Activated CD4-positive, alpha-beta T cell treated with anti-CD3 and anti-CD28 coated beads, Interleukin-2, Interleukin-4, amounts not matched to agents 100 ng/mL and 50 ng/mL, durations not matched to agents 16 hours and 8 hours (primary cell): ENCODE measurements around the gene MRPL54.
A peak's percentile ranks its signal among the peaks of the same experiment; 100 is the strongest.

Source experiments
- DNase-seq: peaks from one replicate; pipeline ENCODE4 v3.0.0-alpha.2; 2020; ENCODE audit warnings: low spot score

MRPL54 gene

DNA sequence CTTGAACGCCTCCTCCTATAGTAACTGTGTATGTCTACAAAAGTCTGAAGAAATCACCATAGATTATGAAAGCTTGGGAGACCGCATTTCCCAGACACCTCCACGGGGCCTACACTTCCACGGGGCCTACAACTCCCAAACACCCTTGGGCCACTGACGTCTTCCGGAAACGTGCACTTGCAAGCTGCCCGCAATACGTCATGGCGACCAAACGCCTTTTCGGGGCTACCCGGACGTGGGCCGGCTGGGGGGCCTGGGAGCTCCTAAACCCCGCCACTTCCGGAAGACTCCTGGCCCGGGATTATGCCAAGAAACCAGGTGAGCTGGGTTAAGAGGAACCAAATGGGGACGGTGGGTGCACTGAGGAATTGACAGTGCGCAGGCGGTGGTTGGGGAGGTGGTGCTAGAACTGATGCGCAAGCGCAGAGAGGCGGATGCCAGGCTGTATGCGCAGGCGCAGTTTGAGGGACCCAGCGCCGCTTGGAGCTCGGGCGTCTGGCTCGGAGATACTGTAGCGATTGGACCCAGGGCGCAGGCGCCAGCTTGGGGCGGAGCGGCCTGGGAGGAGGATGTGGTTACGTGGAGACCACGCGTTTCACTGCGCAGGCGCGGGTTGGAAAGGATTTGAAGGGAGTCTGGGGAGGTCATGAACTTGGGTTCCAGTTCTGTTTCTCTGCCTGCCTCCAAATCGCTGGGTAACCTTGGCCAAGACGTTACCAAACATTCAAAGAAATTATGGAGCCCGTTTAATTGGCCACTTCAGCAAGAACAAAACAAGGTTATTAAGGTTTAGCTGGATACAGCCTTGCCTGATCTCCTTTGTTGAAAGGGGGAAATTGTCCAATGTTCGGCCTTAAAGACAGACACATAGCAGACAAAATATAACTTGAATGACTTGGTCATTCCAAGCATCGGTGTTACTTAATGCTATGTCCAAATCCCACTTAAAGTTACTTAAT is at the start of gene MRPL54:
Gene MRPL54, plus strand, starts transcription at position 182 of the 959 bp plus-strand sequence. Its CDS starts 19 bp downstream, at position 201.
- DNase-seq: peak; percentile 100

DNA sequence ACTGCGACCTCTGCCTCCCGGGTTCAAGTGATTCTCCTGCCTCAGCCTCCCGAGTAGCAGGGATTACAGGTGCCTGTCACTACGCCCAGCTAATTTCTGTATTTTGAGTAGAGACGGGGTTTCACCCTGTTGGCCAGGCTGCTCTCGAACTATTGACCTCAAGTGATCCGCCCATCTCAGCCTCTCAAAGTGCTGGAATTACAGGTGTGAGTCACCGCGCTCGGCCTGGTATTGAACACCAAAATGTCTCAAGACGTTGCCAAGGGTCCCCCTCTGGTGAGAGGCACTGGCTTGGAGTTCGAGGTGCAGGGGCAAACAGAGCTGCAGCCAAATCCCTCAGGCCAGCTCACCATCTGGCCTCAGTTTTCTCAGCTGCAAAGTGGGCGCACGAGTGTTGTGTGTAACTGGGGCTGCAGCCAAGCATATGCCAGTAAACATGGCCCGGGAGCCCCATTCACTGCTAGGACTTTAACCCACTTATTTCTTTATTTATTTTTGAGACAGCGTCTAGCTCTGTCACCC is 46.3 kb upstream of the MRPL54 start:
- no peak for DNase-seq

DNA sequence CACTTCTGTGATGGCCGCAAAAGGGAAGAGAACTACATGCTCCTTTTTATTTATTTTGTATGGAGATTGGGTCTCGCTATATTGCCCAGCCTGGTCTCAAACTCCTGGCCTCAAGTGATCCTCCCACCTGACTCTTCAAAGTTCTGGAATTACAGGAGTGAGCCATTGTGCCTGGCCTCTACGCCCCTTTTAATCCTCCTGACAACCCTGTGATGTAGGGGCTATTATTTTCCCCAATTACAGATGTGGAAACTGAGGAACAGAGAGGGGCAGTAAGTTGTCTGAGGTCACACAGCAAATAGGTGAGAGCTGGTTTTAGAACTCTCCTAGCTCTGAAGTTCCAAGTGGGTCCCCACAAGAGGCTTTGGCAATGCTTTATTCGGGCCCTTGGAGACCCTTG is 42.6 kb upstream of the MRPL54 start:
- no peak for DNase-seq

DNA sequence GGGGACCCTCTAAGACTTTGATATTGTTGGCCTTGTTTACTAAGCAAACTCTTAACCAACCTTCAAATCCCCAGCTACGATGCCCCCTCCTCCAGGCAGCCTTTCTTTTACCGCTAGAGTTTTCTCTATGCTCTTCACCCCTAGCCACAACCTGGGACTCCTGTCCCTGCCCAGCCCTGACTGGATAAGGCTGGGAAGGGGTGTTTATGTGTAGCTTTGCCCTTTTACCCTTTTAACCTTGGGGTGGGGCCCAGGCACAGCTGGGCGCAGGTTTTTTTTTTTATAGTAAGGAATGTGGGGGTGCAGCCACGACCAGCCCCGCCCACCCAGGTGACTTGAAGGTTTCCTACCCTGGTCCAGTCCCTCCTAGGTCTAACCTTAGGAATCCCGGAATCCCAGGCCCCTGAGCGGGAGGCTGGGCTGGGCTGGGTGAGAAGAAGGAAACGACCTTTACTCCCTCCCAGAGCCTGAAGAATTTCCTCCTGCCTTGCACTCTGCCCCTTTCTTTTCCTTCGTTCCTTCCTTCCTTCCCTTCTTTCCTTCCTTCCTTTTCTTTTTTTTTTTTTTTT is 42.0 kb upstream of the MRPL54 start:
- DNase-seq: no peak

DNA sequence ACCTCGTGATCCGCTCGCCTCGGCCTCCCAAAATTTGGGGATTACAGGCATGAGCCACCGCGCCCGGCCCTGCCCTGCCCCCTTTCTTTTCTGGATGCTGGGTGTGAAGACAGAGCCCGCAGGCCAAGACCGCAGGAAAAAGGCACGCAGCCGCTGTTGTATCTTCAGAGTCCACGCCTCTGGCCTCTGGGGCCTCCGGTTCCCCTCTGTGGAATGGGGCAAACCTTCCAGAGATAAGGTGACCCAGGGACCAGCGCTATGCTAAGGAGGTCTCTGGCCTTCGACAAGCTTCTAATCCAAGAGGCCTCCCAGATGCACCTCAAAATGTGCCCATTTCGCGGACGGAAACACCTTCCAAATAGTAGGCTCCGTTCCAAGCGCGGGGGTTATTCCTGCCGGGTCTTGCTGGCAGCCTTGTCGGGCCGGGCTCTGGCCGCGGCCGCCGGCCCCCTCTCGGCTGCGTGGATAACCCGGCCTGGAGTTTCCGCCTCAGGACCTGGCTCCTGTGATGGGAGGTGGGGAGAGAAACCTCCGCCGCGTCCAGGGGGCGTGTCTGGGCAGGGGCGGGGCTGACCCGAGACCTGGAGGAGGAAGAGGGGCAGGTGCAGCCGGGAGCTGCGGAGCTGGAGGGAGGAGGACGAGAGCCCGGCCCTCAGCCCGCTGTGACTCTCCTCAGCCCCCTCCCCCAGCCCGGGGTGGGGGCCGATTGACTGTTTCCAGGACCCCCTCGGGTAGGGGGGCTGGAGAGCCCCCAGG is 41.2 kb upstream of the MRPL54 start:
- DNase-seq: peak; percentile 76

DNA sequence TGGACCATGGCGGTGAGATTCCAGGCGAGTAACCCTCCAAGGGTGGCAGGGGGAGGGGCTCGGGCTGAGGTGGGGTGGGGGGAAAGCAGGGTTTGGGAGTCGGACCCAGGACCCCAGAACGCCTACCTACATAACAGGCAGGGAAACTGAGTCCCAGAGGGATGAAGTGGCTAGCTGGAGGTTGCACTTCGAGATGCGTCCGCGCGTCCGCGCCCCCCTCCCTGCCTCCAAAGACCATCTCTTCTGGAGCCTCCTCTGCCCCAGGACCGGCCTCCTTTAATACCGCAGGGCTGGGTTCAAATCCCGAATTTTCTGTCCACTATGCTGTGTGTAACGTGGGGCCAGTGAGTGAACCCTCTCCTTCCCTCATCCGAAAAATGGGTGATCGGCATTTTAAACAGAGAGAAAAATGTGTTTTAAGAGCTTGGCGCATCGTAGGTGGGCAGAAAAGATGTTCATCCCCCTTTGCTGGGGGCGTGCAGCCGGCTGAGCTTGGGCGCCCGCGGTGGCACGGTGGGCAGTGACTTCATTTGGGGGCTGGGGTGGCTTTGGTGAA is 40.5 kb upstream of the MRPL54 start:
- DNase-seq: no peak

DNA sequence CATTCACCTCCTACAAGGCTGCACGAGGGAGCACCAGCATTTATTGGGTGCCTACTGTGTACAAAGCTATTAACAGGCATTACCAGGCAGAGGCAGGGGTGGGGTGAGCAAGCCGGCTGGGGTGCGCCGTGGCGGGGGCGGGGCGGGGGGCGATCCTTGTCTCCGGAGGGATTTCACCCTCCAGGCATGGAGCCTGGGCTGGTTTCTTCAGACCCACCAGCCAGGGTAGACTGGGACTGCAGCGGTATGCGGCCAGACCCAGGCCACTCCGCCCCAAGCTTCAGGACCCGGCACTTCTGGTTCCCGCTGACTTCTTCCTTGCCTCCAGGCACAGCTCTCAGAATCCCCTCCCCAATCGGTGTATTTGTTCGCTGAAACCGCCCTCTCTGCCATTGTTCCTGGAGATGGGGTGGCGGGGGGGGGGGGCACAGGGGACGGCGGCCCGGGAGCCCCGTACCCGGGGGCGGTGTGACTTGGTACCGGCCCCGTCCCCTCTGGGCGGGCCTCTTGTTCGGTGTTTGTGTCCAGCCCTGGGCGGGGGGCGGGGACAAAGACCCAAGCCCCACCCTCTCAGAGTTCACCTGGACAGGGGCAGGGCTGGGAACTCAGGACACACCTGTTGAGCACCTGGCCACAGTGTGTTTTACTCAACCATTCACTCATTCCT is 39.9 kb upstream of the MRPL54 start:
- no peak for DNase-seq

DNA sequence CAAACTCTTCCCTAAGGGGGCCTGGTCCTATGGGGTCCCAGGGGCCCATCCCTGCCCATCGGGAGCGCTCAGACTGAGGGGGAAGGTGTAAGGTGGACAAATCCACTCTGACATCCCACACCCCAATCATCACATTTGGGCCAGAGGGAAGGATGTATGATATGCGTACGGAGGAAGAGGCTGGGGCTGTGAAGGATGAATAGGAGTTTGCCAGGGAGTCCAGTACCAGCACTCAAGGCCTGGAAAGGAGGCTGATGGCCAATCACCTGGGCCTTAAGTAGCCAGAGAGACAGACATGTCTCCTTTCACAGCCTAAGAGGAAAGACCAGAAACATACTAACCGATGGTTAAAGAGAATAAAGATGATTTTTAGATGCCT is 39.4 kb upstream of the MRPL54 start:
- no peak for DNase-seq

DNA sequence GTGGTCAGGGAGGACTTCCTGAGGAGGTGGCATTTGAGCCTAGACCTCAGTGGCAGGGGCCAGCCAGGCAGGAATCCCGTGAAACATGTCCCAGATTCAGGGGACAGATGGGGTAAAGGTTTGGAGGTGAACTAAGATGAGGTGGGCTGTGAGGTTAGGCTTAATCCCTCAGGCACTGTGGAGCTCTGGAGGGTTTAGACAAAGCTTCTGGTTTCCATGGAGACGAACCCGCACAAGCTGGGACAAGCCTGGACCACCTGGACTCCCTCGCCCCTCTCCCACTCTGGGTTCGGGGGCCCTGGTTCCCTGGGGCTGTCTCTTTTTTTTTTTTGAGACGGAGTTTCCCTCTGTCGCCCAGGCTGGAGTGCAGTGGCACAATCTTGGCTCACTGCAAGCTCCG is 38.6 kb upstream of the MRPL54 start:
- DNase-seq: no peak

DNA sequence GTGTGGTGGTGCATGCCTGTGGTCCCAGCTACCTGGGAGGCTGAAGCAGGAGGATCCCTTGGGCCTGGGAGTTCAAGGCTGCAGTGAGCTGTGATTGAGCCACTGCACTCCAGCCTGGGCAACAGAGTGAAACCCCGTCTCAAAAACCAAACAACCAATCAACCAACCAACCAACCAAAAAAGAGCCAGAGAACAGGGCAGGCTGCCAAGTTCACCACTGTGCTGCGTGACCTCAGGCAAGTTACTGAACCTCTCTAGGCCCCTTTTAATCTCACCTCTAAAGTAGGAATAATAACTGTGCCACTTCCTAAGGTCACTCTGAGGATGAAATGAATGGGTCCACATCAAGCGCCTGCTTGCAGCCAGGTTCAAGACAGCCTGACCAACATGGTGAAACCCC is 37.4 kb upstream of the MRPL54 start:
- DNase-seq: no peak

DNA sequence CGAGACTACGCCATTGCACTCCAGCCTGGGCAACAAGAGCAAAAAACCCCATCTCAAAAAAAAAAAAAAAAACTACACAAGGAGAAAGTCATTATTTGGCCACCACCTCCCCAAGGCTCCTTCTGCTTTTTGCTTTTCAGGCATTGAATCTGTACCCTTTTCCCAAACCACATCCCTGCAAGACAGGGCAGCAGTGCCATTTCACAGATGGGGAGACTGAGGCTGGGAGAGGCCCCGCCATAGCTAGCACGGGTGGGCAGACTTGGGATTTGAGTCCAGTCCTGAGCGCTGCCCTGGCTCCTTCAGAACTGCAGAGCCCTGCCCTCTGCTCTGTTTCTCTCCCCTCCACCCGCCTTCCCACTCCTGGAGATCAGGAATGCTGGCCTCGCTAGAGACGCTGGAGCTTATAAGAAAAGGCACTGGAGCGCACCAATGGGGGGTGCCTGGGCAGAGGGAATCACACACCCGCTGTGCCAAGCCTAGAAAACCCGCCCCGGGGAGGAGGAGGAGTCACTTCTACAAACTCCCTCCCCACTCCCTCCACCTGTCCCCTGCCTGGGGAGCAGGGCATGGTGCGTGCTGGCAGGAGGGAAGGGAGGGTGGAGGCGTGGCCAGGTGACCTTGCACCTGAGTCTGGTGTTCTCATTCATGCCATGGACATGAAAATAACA is 36.7 kb upstream of the MRPL54 start:
- DNase-seq: no peak

DNA sequence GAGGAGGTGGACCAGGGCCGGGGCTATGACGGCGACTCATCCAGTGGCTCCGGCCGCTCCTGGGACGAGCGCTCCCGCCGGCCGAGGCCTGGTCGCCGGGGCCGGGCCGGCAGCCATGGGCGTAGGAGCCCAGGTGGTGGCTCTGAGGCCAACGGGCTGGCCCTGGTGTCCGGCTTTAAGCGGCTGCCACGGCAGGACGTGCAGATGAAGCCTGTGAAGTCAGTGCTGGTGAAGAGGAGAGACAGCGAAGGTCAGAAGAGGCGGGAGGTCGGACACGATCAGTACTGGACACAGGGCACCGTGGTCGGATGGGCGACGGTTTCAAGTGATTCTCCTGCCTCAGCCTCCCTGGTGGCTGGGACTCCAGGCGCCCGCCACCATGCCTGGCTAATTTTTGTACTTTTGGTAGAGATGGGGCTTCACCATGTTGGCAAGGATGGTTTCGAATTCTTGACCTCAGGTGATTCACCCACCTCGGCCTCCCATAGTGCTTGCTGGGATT is 32.0 kb upstream of the MRPL54 start:
- no peak for DNase-seq

DNA sequence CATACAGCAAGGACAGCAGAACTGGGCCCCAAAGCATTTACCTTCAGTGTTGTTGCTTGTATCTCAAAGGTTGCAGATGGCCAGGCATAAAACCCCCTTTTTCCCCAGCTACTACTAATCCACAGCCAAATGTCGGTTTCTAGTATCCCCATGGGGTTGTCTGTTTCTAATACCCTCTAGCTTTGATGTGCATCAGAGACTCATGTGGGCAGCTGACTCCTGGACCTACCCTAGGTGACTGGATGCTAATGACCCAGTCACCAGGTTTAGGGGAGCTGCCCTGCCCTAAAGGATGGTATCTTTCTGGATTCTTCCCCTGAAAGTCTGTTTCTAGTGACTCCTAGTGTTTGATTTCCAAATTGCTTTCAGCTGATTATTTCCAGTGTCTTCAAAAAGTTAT is 30.4 kb upstream of the MRPL54 start:
- DNase-seq: no peak

DNA sequence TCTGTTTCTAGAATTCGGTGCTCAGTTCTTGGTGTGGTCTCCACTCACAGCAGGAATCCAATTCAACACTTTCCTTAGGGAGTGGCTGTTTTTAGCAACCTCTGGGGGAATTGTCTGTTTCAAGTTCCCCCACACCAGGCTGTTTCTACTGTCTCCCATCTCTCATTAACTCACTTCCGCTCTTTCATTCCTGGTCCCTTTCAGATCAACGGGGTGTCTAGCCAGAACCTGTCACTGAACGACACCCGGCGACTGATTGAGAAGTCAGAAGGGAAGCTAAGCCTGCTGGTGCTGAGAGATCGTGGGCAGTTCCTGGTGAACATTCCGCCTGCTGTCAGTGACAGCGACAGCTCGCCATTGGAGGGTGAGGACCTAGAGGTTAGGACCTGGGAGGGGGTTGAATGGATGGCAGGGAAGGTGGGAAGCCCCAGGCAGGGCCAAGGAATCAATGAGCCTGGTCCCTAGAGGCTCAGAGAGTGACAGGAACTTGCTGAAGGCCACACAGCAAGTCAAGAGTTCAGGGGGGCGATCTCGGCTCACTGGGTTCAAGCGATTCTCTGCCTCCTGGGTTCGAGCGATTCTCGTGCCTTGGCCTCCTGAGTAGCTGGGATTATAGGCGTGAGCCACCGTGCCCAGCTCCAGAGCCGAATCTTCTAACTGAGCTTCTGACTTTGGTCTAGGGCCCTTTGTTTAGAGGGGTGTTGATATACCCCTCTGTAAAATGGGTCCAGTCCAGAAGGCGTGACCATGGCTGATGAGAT is 28.8 kb upstream of the MRPL54 start:
- DNase-seq: no peak

DNA sequence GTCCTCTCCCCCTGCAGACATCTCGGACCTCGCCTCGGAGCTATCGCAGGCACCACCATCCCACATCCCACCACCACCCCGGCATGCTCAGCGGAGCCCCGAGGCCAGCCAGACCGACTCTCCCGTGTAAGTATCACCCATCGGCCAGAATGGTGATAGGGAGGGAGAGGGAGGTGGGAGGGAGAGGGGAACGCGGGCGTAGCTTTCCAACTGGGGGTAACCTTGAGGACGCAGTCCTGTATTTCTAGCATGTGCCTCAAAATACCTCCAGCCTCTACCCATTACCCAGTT is 28.2 kb upstream of the MRPL54 start:
- DNase-seq: no peak

DNA sequence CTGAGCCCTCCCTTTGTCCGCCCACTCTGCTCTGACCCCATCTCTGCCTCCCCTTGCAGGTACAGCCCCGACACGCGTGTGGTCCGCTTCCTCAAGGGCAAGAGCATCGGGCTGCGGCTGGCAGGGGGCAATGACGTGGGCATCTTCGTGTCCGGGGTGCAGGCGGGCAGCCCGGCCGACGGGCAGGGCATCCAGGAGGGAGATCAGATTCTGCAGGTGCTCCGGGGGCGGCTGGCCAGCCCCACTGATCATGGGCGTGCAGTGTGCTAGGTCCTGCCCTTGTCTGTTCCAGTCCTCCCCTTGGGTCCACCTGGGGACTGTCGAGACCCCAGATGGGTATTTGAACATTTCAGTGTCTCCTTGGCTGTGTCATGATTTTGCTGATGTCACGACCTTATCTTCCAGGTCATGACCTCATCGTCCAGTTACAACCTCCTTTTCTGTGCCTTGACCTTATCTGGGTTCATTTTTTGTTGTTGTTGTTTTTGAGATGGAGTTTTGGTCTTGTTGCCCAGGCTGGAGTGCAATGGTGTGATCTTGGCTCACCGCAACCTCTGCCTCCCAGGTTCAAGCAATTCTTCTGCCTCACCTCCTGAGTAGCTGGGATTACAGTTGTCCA is 26.3 kb upstream of the MRPL54 start:
- DNase-seq: no peak

DNA sequence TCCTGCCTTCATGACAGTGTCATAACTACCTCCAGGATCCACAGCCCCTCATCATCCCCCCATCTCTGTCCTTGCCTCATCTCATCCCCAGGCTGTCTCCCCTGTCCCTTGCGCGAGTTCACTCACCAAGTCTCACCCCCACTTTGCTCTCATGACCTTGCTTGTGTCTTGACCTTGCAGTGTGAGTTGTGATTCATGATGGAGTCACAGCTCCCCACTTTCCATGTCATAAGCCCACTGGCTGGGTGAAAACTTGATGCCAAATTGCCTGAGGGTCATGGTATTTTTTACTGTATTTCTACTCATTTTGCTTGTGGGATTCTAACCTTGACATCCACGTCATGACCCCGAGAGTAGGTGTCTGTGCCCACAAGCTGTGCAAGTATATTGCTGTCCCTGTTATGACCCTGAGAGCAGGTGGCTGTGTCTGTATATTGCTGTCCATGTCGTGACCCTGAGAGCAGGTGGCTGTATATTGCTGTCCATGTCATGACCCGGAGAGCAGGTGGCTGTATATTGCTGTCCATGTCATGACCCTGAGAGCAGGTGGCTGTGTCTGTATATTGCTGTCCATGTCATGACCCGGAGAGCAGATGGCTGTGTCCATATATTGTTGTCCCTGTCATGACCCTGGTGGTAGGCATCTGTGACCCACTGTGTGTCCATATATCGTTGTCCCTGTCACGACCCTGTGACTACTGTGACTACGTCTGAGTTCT is 24.8 kb upstream of the MRPL54 start:
- no peak for DNase-seq

DNA sequence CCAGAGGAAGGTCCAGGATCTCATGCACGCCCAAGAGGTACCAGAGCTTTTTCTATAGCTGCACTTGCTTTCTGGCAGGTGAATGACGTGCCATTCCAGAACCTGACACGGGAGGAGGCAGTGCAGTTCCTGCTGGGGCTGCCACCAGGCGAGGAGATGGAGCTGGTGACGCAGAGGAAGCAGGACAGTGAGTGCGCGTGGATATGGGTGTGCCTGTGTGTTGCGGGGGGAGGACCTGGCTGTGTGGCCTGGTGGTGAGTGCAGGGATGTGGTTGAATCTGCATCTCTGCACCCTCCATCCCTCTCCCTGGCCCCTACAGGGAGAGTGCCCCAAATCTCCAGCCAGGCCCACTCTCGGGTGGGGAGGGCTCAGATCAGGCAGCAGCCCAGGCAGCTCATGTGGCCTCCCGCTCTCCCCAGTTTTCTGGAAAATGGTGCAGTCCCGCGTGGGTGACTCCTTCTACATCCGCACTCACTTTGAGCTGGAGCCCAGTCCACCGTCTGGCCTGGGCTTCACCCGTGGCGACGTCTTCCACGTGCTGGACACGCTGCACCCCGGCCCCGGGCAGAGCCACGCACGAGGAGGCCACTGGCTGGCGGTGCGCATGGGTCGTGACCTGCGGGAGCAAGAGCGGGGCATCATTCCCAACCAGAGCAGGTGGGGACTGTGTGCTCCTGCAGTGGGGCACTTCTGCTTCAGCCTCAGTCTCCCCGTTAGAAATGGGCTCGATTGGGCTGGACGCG is 23.8 kb upstream of the MRPL54 start:
- DNase-seq: no peak

DNA sequence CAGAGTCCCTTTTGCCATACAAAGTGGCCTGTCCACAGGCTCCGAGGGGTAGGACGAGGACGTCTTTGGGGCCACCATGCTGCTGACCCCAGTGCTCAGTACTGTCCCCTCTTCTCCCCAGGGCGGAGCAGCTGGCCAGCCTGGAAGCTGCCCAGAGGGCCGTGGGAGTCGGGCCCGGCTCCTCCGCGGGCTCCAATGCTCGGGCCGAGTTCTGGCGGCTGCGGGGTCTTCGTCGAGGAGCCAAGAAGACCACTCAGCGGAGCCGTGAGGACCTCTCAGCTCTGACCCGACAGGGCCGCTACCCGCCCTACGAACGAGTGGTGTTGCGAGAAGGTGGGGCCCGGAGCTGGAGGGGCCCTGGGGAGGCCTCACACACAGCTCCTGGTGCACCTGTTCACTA is 22.1 kb upstream of the MRPL54 start:
- DNase-seq: no peak
